Measurements from ENCODE around the gene DTNB. TPM values are rescaled to one million over a fixed set of nuclear protein-coding genes. Genes with fewer than 3 reads are reported as not detected.

Gene DTNB
- total RNA-seq, 1 donor from 2014 or later = 26.2 TPM

- intact Hi-C loops (cut with DNase I) = no loop called here
- DNase-seq (ENCODE audit: low spot score) (no peak), ATAC-seq (no peak)
Observed at GRCh38 chr2:25491003-25491696, 182.2 kb downstream of the DTNB start.

GRCh38 chr2:25490217-25490616, 183.2 kb downstream of the DTNB start:
- ATAC-seq = no peak
- intact Hi-C loops (cut with DNase I) = no loop called here
- DNase-seq (ENCODE audit: low spot score) = no peak

GRCh38 chr2:25489631-25490030, 183.7 kb downstream of the DTNB start:
- no peak for ATAC-seq
- intact Hi-C loops (cut with DNase I) = no loop called here
- DNase-seq (ENCODE audit: low spot score) = no peak

- intact Hi-C loops (cut with DNase I) = no loop called here
- peak; percentile 46 for ATAC-seq
- no peak for DNase-seq (ENCODE audit: low spot score)
Observed at GRCh38 chr2:25483607-25484266, 189.6 kb downstream of the DTNB start.

- intact Hi-C loops (cut with DNase I) = no loop called here
- DNase-seq (ENCODE audit: low spot score) (no peak), ATAC-seq (no peak)
Observed at GRCh38 chr2:25482341-25482740, 191.0 kb downstream of the DTNB start.

- intact Hi-C loops (cut with DNase I) = no loop called here
- no peak for ATAC-seq
- no peak for DNase-seq (ENCODE audit: low spot score)
Observed at GRCh38 chr2:25481381-25482300, 191.7 kb downstream of the DTNB start.

DNA sequence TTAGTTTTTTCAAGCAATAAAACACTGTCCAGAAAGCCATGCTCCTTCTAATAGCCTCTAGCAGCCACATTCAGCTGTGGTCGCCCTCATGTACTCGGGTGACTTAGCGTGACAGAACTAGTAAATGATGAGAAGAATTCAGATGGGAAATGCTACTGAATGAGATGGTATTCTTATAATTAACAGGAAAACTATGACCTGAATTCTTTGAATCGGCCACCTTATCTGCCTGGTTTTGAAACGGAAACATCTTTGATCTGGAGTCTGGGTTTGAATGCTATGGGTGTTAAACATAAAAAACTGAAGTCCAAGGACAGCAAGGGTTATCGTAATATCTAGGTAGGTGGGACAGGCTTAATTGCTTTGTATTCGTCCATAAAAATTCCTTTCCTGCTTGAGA, 192.8 kb downstream of the DTNB start:
- intact Hi-C loops (cut with DNase I) = no loop called here
- ATAC-seq = no peak
- no peak for DNase-seq (ENCODE audit: low spot score)

DNA sequence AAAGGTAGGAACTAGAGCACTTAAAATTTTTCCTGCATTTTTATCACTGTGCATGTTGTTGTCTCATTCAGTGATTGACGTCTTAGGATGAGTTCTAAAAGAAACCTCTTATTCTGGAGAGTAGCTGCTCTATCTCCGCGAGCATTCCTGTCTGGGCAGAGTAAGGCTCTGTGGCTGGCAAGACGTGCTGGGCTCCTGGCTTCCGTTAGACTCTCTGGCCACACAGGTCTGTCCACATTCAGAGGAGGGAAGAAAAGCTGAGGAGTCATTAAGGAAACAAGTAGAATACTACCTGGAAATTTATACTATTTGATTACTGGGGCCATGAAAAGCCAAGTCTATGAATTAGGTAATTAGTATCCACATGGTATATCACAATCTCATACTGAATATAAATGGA, 193.6 kb downstream of the DTNB start:
- intact Hi-C loops (cut with DNase I) = no loop called here
- ATAC-seq (no peak), DNase-seq (ENCODE audit: low spot score) (no peak)

DNA sequence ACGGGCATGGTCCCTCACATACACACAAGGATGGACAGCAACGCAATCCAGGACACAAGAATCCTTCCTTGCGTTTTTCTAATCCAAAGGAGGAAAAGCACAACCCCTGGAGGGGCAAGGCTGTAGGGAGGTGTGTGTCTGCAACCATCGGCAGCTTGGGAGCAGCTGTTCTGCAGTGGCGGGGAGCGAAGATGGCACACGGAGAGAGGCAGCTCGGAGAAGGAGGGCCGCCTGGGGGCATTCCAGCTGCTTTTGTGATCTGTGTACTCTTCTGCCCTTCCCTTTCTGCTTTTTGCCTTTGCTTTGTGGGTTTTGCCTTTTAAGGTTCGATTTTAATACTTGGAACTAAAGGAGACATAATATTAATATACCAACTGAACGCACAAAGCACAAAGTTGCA, 194.6 kb downstream of the DTNB start:
- no peak for DNase-seq (ENCODE audit: low spot score)
- no peak for ATAC-seq
- intact Hi-C loops (cut with DNase I) = no loop called here

DNA sequence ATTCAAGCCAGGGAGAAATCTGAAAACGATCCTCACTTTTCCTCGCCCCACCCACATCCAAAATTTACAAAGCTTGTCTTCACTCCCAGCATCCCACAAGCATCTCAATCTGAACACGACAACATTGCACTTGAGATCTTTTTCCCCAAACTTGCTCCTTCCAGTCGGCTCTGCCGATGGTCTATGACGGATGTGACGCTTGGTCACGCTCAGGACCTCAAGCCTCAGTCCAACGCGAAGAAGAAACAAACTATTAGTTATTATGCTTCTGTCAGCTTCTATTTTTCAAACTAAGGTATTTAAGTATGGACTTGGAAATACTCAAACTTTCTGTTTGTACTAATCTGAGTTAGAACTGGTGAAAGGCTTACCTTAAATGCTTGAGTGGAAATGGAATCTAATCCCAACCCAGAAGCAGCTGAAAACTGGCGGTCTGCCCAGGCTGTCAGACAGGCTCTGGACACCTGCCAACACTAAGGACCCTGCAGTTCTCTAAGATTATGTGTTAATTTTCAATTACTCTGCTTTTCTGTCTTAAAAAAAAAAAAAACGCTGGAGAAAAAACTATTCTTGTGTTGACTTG, 199.5 kb downstream of the DTNB start:
- intact Hi-C loops (cut with DNase I) = no loop called here
- ATAC-seq = no peak
- DNase-seq (ENCODE audit: low spot score) = no peak

GRCh38 chr2:25473131-25473530, 200.2 kb downstream of the DTNB start:
- ATAC-seq (no peak), DNase-seq (ENCODE audit: low spot score) (no peak)

GRCh38 chr2:25470806-25471205, 202.6 kb downstream of the DTNB start:
- ATAC-seq (no peak), DNase-seq (ENCODE audit: low spot score) (no peak)
- intact Hi-C loops (cut with DNase I) = no loop called here

More at GRCh38 chr2:25473131-25473530, 200.2 kb downstream of the DTNB start:
- intact Hi-C loops (cut with DNase I) = no loop called here

DNA sequence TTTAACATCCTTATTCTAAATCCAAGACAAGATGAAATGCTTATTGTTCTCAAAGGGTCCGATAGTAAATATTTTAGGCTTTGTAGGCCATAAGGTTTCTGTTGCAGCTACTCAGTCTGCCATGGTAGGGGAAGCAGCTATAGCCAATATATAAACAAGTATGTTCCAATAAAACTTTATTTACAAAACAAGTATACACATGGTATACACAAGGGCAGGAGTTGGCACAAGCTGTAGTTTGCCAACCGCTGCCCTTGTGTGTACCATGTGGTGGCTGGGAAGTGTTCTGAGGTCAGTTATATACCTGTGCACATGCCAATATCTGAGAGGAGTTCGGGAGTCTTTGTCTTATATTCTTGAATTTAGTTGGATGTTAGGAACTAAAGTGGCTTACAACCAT, 205.6 kb downstream of the DTNB start:
- intact Hi-C loops (cut with DNase I) = no loop called here
- no peak for ATAC-seq
- no peak for DNase-seq (ENCODE audit: low spot score)

GRCh38 chr2:25462021-25462420, 211.4 kb downstream of the DTNB start:
- no peak for DNase-seq (ENCODE audit: low spot score)
- ATAC-seq = no peak
- intact Hi-C loops (cut with DNase I) = no loop called here

DNA sequence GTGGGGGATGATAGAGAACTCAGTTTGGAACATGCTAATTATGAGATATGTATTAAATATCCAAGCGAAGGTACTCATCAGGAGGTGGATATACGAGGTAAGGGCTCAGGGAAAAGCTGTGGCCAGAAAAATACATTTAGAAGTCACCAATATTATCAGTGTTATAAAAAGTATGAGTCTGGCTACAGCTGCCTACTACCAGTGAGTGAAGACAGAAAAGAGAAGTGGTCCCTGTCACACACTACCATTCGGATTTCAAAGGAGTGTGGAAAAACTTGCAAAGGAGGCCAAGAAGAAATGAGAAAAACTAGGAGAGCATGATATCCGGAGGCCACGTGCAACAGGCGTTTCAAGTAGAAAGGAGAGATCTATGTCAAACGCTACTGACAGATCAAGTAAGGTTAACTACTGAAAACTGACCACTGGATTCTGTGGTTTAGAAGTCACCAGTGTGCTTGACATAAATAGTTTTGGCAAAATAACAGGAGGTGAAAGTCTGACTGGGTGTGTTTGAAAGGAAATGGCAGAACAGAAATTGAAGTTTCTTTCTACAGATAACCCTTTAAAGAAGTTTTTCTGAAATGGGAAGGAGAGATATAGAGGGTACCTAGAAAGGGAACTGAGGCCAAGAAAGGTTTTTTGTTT, 213.0 kb downstream of the DTNB start:
- ATAC-seq = no peak
- intact Hi-C loops (cut with DNase I) = no loop called here
- DNase-seq (ENCODE audit: low spot score) = no peak

DNA sequence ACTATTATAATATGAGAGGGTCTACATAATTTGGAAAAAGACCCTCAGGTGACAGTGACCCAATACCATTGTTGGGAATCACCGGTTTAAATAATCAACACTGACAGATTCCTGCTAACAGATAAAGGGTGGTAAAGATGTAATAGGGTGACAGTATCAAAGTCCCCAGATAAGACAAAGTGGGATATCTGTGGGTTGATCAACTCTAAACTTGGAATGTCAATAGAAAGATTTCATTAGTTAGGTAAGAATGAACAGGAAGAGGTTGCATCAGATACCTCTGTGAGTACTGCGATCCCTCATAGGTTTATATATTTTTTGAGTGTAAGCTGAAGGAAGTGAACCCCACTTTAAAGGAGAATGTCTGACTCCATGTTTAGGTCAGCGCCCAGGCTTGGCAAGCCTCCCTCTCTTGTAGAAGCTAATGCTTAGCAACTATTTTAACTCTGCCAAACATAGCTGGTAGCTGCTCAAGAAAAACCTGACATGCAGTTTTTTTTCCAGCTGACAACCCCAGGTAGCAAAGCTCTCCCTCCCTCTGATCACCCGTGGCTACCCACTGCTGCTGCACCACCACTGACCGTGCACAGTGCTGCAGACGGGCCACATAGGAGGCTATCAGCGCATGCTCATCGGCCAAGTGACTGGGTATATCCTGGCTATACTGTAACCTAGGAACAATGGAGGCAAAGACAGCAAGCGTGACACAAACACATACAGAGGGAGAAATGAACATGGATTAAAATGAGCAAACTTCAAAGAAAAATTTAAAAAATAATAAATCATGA, 218.4 kb downstream of the DTNB start:
- DNase-seq (ENCODE audit: low spot score) (no peak), ATAC-seq (no peak)
- intact Hi-C loops (cut with DNase I) = no loop called here

GRCh38 chr2:25453199-25453905, 220.0 kb downstream of the DTNB start:
- DNase-seq (ENCODE audit: low spot score) (no peak), ATAC-seq (no peak)
- intact Hi-C loops (cut with DNase I) = no loop called here

DNA sequence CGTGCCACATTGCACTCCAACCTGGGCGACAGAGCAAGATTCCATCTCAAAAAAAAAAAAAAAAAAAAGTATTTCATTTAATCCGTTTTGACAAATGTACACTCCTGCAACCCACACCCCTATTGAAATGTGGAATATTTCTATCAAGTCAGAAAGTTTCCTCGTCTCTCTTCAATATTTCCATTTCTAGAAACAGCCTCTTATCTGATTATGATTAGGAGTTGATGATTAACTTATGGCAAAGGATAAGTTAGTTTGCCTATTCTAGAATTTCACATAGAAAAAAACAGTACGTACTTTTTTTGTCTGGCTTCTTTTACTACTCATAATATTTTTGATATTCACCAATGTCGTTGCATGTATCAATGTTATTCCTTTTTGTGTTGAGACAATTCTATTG, 224.6 kb downstream of the DTNB start:
- intact Hi-C loops (cut with DNase I) = no loop called here
- no peak for ATAC-seq
- DNase-seq (ENCODE audit: low spot score) = no peak

Measured in sciatic nerve (tissue), 2 donors.